ENCODE data around the gene FRMD4A.
"Not testable (repeated sequence)": the region's sequence is repeated elsewhere in the genome, so short reads cannot be mapped to it uniquely, and the experiment has no call there.

Gene FRMD4A

GRCh38 chr10:13797164-13797563 lies 533.6 kb downstream of the FRMD4A start:
- Mint-ChIP-seq H3K9me3 (no peaks in the 10 kb centered on the region), H3K27ac (no peak overlapping the region), H3K4me1 (peaks cover 16% of the 10 kb centered on the region), H3K36me3 (no peaks in the 10 kb centered on the region), H3K27me3 (no peaks in the 10 kb centered on the region), H3K4me3 (no peak overlapping the region)
- no peak for DNase-seq (ENCODE audit: low spot score in 2 of 2)
- ATAC-seq (ENCODE audit: low read depth), result no peak

DNA sequence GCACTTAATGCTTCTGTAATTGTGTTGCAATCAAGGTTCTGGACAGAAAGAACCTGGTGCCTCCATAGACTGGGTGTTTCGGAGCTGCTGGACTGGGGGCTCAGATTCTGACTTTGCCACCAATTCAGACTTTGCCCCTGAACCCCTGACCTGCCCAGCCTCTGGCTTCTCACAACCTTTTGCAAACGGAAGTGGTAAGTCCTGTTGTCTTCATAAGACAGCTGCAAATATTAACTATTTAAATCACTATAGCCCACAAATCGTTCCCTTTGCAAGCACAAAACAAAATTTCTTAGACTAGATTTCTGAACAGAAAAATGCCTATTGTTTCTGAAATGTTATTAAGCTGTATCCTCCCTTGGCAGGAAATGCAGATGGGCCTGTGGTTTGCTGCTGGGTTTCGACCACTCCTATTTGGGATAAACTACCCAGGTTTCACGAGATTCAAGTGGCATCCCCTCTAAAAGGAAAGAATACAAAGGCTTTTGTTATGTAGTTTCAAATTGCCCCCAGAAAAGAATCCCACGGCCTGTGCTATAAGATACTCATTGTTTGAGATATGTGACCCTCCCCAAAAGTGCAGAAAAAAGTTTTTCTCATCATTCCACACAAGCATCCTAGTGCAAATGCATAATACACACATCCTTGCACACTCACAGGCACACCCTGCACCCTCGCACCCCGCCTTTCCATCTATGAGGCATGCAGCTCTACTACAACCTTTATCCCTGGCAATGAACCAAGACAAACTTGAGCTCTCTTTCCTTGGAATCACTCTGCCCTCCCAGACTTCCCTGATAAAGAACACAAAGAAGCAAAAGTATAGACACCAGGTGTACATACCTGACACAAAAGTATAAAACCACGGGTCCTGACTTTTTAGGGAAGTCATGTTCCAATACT lies 534.8 kb downstream of the FRMD4A start:
- no peaks in the 10 kb centered on the region for H3K36me3 Mint-ChIP-seq
- no peaks in the 10 kb centered on the region for H3K9me3 Mint-ChIP-seq
- no peak overlapping the region for H3K27ac Mint-ChIP-seq
- ATAC-seq (ENCODE audit: low read depth) (no peak), DNase-seq (ENCODE audit: low spot score in 2 of 2) (no peak)
- no peak overlapping the region for H3K4me3 Mint-ChIP-seq
- no peaks in the 10 kb centered on the region for H3K27me3 Mint-ChIP-seq
- peaks cover 16% of the 10 kb centered on the region for H3K4me1 Mint-ChIP-seq

GRCh38 chr10:13794992-13795612 lies 535.6 kb downstream of the FRMD4A start:
- Mint-ChIP-seq H3K4me3 (no peak overlapping the region), H3K9me3 (no peaks in the 10 kb centered on the region), H3K27ac (no peak overlapping the region), H3K4me1 (peaks cover 16% of the 10 kb centered on the region), H3K27me3 (no peaks in the 10 kb centered on the region), H3K36me3 (no peaks in the 10 kb centered on the region)
- ATAC-seq (ENCODE audit: low read depth) (no peak), DNase-seq (ENCODE audit: low spot score in 2 of 2) (no peak)

GRCh38 chr10:13792006-13792405 lies 538.7 kb downstream of the FRMD4A start:
- H3K4me3 Mint-ChIP-seq, result no peak overlapping the region
- H3K9me3 Mint-ChIP-seq, result no peaks in the 10 kb centered on the region
- no peak for DNase-seq (ENCODE audit: low spot score in 2 of 2)
- no peaks in the 10 kb centered on the region for H3K27me3 Mint-ChIP-seq
- no peak for ATAC-seq (ENCODE audit: low read depth)
- peaks cover 19% of the 10 kb centered on the region for H3K4me1 Mint-ChIP-seq
- H3K27ac Mint-ChIP-seq, result no peak overlapping the region
- no peaks in the 10 kb centered on the region for H3K36me3 Mint-ChIP-seq

DNA sequence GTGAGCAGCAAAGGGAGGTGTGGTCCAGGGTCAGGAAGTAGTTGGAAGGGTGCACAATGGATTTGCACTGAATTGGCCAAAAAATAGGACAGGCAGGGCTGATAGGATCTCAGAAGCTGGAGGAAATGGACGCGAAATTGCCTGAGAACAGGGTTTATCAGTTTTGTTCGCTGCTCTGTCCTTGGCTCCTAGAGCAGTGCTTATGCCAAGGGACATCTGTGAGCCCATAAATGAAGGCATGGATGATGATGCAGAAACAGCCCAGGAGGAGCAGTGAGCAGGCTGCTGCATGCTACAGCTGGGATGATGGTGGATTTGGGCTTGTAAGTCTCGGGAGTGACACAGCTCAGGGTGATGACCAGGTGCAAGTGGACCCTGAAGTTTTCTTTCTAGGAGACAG lies 539.2 kb downstream of the FRMD4A start:
- ATAC-seq (ENCODE audit: low read depth) (no peak), DNase-seq (ENCODE audit: low spot score in 2 of 2) (no peak)
- no peaks in the 10 kb centered on the region for H3K9me3 Mint-ChIP-seq
- peaks cover 21% of the 10 kb centered on the region for H3K4me1 Mint-ChIP-seq
- H3K4me3 Mint-ChIP-seq, result no peak overlapping the region
- no peaks in the 10 kb centered on the region for H3K27me3 Mint-ChIP-seq
- no peaks in the 10 kb centered on the region for H3K36me3 Mint-ChIP-seq
- no peak overlapping the region for H3K27ac Mint-ChIP-seq

- Mint-ChIP-seq H3K4me3 (no peak overlapping the region), H3K9me3 (no peaks in the 10 kb centered on the region), H3K27ac (no peak overlapping the region), H3K4me1 (peaks cover 11% of the 10 kb centered on the region), H3K27me3 (no peaks in the 10 kb centered on the region), H3K36me3 (no peaks in the 10 kb centered on the region)
- no peak for DNase-seq (ENCODE audit: low spot score in 2 of 2)
- ATAC-seq (ENCODE audit: low read depth), result no peak
These were observed 540.5 kb downstream of the FRMD4A start for GRCh38 chr10:13790196-13790595.

DNA sequence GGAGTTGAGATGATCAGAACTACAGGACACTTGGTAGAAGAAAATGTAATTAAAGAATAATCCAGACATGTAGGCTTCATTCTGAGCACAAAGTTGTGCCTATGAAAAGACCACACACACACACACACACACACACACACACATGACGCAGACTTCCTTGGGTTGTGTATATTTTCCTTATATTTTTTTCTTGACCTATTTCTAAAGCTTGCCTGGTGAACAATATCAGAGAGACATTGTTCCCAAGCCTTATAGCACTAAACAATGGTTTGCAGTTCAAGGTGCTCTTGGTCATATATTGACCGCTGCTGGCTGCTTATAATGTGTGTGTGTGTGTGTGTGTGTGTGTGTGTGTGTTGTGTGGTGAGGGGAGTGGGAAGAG lies 541.3 kb downstream of the FRMD4A start:
- no peaks in the 10 kb centered on the region for H3K9me3 Mint-ChIP-seq
- no peak overlapping the region for H3K4me3 Mint-ChIP-seq
- H3K36me3 Mint-ChIP-seq, result no peaks in the 10 kb centered on the region
- ATAC-seq (ENCODE audit: low read depth) (no peak), DNase-seq (ENCODE audit: low spot score in 2 of 2) (no peak)
- peaks cover 12% of the 10 kb centered on the region for H3K4me1 Mint-ChIP-seq
- H3K27ac Mint-ChIP-seq, result no peak overlapping the region
- H3K27me3 Mint-ChIP-seq, result no peaks in the 10 kb centered on the region

GRCh38 chr10:13788711-13789447 lies 541.8 kb downstream of the FRMD4A start:
- peaks cover 17% of the 10 kb centered on the region for H3K4me1 Mint-ChIP-seq
- no peaks in the 10 kb centered on the region for H3K27me3 Mint-ChIP-seq
- H3K36me3 Mint-ChIP-seq, result no peaks in the 10 kb centered on the region
- ATAC-seq (ENCODE audit: low read depth) (no peak), DNase-seq (ENCODE audit: low spot score in 2 of 2) (no peak)
- no peaks in the 10 kb centered on the region for H3K9me3 Mint-ChIP-seq
- no peak overlapping the region for H3K4me3 Mint-ChIP-seq
- no peak overlapping the region for H3K27ac Mint-ChIP-seq

GRCh38 chr10:13788320-13788600 lies 542.5 kb downstream of the FRMD4A start:
- no peak for DNase-seq (ENCODE audit: low spot score in 2 of 2)
- Mint-ChIP-seq H3K27me3 (no peaks in the 10 kb centered on the region), H3K4me3 (peak overlapping the region; percentile 31), H3K27ac (no peak overlapping the region), H3K36me3 (no peaks in the 10 kb centered on the region), H3K9me3 (no peaks in the 10 kb centered on the region), H3K4me1 (peaks cover 21% of the 10 kb centered on the region)
- ATAC-seq (ENCODE audit: low read depth), result no peak

DNA sequence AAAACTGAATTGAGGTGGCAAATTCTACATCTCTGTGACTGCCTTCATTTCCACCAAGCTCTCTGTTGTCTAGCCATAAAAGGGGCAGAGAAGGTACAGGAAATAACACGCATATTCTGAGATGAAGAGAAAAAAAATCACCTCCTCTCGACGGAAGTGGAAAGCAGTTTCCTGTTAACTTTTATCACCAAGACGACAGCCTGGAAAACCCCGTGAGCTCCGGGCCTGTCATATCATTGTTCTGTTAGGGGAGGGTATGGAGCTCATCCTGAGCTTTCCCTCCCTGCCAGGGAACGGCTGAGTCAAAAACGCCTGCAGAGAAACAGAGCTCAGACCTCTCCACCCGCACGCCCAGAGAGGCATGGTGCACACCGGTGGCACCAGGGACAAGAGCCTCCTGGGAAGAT lies 543.7 kb downstream of the FRMD4A start:
- Mint-ChIP-seq H3K4me3 (peak overlapping the region; percentile 74), H3K27me3 (no peaks in the 10 kb centered on the region), H3K27ac (no peak overlapping the region), H3K4me1 (peaks cover 22% of the 10 kb centered on the region), H3K9me3 (no peaks in the 10 kb centered on the region), H3K36me3 (no peaks in the 10 kb centered on the region)
- DNase-seq (ENCODE audit: low spot score in 2 of 2) (peak; percentile 54 to 67), ATAC-seq (ENCODE audit: low read depth) (peak; percentile 87)

DNA sequence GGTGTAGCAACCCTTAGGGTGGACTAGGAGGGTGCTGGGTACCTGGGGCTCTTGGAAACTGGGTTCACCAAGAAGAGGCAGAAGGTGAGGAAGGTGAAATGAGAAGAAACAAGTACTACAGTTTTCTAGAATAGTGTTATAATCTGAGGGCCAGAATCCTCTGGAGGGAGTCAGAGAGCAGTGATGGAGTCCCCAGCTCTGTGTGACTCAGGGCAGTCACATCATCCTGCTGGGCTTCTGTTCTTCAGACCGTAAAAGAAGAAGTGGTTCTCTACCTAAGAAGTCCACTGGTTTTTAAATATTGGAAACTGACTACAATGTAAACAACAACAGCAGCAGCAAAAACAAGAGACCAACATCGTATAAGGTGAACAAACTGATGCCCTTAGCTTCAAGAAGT lies 546.7 kb downstream of the FRMD4A start:
- ATAC-seq (ENCODE audit: low read depth), result peak; percentile 60
- Mint-ChIP-seq H3K9me3 (no peaks in the 10 kb centered on the region), H3K4me3 (no peak overlapping the region), H3K27me3 (no peaks in the 10 kb centered on the region), H3K27ac (peak overlapping the region; percentile 82), H3K36me3 (no peaks in the 10 kb centered on the region), H3K4me1 (peaks cover 31% of the 10 kb centered on the region)
- DNase-seq (ENCODE audit: low spot score in 2 of 2), result peak; percentile 25 to 43

GRCh38 chr10:13779748-13780147 lies 551.0 kb downstream of the FRMD4A start:
- Mint-ChIP-seq H3K36me3 (no peaks in the 10 kb centered on the region), H3K27ac (no peak overlapping the region), H3K4me3 (no peak overlapping the region), H3K27me3 (peaks cover 6% of the 10 kb centered on the region), H3K9me3 (no peaks in the 10 kb centered on the region), H3K4me1 (peaks cover 28% of the 10 kb centered on the region)
- ATAC-seq (ENCODE audit: low read depth) (no peak), DNase-seq (ENCODE audit: low spot score in 2 of 2) (no peak)

DNA sequence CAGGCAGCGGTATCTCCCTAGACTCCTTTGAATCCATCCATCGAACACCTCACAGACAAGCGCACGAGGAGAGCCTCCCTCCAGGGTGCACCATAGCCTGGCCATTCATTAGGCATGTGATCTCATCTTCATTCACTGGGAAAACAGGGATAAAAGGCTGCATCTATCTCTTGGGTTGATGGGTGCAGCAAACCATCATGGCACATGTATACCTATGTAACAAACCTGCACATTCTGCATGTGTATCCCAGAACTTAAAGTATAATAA lies 552.1 kb downstream of the FRMD4A start:
- not testable (repeated sequence) for ATAC-seq (ENCODE audit: low read depth); H3K27ac Mint-ChIP-seq; H3K4me3 Mint-ChIP-seq; DNase-seq (ENCODE audit: low spot score in 2 of 2); H3K9me3 Mint-ChIP-seq; H3K36me3 Mint-ChIP-seq
- Mint-ChIP-seq H3K4me1 (peaks cover 20% of the 10 kb centered on the region), H3K27me3 (peaks cover 10% of the 10 kb centered on the region)

DNA sequence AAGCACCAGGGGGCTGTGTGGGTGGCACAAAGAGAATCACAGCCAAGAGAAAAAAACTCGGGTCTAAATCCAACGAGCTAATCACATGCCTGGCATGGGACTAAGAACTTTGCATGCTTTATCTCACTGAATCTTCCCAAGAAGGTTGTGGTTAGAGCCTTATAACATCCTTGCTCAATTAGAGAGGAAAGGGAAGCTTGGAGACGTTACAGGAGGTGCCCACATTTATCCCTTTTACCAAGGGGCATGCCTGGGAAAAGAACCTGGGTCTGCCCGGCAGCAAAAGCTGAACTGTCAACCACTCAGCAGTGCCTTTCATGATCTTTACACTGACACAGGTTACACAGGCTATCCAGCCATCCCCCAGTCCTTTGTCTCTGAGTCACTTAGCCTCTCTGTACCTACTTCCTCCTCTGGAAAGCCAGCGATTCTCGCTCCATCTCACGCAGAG lies 553.8 kb downstream of the FRMD4A start:
- peaks cover 17% of the 10 kb centered on the region for H3K4me1 Mint-ChIP-seq
- H3K27me3 Mint-ChIP-seq, result peaks cover 14% of the 10 kb centered on the region
- no peaks in the 10 kb centered on the region for H3K9me3 Mint-ChIP-seq
- no peaks in the 10 kb centered on the region for H3K36me3 Mint-ChIP-seq
- ATAC-seq (ENCODE audit: low read depth), result peak; percentile 68
- no peak for DNase-seq (ENCODE audit: low spot score in 2 of 2)
- H3K27ac Mint-ChIP-seq, result no peak overlapping the region
- H3K4me3 Mint-ChIP-seq, result no peak overlapping the region

All from memory B cell (primary cell).